ENCODE results near the gene RAVER2.

- TF ChIP-seq CTCF (conservative IDR thresholded peaks at IDR 0.05; ENCODE audit: low read depth in 2 of 2), result peak; percentile 59 to 67
- no peak for TF ChIP-seq EZH2phosphoT487 (IDR thresholded peaks at IDR 0.05; ENCODE audit: unreplicated experiment)
- peak; percentile 43 for TF ChIP-seq POLR2AphosphoS5 (IDR thresholded peaks at IDR 0.05; ENCODE audit: low read depth)
- TF ChIP-seq EZH2 (IDR thresholded peaks at IDR 0.05; ENCODE audit: low read depth, unreplicated experiment), result no peak
- TF ChIP-seq, protein P1, sequence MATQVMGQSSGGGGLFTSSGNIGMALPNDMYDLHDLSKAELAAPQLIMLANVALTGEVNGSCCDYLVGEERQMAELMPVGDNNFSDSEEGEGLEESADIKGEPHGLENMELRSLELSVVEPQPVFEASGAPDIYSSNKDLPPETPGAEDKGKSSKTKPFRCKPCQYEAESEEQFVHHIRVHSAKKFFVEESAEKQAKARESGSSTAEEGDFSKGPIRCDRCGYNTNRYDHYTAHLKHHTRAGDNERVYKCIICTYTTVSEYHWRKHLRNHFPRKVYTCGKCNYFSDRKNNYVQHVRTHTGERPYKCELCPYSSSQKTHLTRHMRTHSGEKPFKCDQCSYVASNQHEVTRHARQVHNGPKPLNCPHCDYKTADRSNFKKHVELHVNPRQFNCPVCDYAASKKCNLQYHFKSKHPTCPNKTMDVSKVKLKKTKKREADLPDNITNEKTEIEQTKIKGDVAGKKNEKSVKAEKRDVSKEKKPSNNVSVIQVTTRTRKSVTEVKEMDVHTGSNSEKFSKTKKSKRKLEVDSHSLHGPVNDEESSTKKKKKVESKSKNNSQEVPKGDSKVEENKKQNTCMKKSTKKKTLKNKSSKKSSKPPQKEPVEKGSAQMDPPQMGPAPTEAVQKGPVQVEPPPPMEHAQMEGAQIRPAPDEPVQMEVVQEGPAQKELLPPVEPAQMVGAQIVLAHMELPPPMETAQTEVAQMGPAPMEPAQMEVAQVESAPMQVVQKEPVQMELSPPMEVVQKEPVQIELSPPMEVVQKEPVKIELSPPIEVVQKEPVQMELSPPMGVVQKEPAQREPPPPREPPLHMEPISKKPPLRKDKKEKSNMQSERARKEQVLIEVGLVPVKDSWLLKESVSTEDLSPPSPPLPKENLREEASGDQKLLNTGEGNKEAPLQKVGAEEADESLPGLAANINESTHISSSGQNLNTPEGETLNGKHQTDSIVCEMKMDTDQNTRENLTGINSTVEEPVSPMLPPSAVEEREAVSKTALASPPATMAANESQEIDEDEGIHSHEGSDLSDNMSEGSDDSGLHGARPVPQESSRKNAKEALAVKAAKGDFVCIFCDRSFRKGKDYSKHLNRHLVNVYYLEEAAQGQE (IDR thresholded peaks at IDR 0.05; ENCODE audit: unreplicated experiment), result no peak
- no peak for TF ChIP-seq JUNB (IDR thresholded peaks at IDR 0.05; ENCODE audit: unreplicated experiment)
- no peak for TF ChIP-seq ZNF462 (CRISPR knock-in tag; IDR thresholded peaks at IDR 0.05)
- peak; percentile 40; the same call in 1 of the 2 replicates for TF ChIP-seq CREB1 (CRISPR knock-in tag; IDR thresholded peaks at IDR 0.05; ENCODE audit: low read depth)
- no peak for TF ChIP-seq ZNF114 (CRISPR knock-in tag; IDR thresholded peaks at IDR 0.05)
Observed at GRCh38 chr1:64744492-64745180, at the start of gene RAVER2.

Measured in GM23338 (cell line).